Posterior vena cava (tissue), 2 donors: Measurements from ENCODE around the gene LOXL4. TPM values are rescaled to one million over a fixed set of nuclear protein-coding genes. Genes with fewer than 3 reads are reported as not detected.

Experiments used
- DNase-seq: peaks from one replicate; pipeline ENCODE4 v3.0.0-alpha.2; 2020; ENCODE audit warnings: low spot score
- intact Hi-C, 2 donors: fragments of 100-400 bp; cut with DNase I; formaldehyde crosslinking; loops; one replicate each; pipeline versions ENCODE4 v1.14.1 to v1.14.2; 2022 to 2023
- total RNA-seq, 2 donors: library from RNA; stranded (reverse); fragmentation: NEBNext Ultra II Directional; extraction: Animal tissue kit (Norgen Biotek cat#: 25700); gene quantifications; one replicate each; pipeline ENCODE4 v1.2.1, GENCODE V29; 2021
- donor health status: DM: yes; HTN: yes; CAD: no.
- donor health status: DM: yes; HTN: yes; CAD: no.

The LOXL4 gene
- total RNA-seq, 2 donors from 2014 or later, result 7.6 to 10.9 TPM

DNA sequence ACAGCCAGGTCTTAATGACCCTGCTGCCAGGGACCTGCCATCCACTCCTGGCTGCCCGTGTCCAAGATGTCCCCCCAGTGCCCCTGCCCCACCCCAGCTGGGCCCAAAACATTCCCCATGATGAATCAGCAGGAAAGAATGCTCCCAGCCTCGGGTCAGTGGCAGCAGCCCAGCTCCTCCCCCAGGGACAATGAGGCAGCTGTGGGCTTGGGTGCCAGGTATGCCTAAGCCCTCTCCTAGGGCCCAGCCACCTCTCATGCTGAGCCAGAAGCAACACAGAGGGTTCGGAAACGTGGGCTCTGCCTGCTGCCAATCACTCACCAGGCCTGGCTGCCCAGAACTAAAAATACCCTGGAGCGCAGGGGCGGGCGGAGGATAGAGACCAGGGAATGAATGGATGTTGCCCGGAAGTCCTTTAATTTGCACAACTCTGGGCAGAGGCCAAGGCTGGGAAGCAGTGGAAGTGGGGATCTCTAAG, 1.5 kb upstream of the LOXL4 start:
- peak; percentile 93 for DNase-seq
- intact Hi-C loops, result loop anchor here in 1 of 2 donors (10.0 kb wide), 1 partner anchor 45 kb away; no protein-coding TSS in a partner anchor

DNA sequence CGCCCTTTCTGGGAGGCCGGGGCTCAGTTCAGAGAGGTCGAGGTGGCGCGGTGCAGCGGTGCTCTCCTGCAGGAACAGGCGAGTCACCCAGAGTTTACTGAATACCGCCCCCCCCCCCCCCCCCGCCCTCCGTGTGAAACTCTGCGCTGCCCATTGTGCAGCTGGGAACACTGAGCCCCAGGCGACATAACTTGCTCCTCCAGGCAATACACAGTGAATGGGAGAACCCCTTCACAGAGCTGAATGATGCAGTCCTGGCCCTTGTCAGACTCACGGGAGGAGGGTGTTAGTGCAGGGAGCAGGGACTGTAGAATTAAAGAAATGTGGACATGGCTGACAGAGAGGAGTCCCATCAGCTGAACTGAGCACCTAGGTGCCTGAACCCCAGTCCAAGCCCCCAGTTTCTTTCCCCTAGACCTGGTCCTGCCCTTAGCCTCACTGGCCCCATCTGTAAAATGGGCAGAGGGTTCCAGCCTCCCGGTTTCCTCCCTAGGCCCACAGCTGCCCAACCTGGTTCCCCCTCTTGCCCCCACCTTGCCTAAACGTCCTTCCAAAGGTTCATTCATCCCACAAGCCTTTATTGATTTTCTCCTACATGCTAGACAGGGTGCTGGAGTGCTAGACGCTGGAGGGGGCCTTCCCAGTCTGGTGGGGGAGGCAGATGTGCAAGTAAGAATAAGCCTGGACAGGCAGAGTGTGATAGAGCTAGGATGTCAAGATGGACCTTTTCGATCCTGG, 869 bp upstream of the LOXL4 start:
- no peak for DNase-seq

DNA sequence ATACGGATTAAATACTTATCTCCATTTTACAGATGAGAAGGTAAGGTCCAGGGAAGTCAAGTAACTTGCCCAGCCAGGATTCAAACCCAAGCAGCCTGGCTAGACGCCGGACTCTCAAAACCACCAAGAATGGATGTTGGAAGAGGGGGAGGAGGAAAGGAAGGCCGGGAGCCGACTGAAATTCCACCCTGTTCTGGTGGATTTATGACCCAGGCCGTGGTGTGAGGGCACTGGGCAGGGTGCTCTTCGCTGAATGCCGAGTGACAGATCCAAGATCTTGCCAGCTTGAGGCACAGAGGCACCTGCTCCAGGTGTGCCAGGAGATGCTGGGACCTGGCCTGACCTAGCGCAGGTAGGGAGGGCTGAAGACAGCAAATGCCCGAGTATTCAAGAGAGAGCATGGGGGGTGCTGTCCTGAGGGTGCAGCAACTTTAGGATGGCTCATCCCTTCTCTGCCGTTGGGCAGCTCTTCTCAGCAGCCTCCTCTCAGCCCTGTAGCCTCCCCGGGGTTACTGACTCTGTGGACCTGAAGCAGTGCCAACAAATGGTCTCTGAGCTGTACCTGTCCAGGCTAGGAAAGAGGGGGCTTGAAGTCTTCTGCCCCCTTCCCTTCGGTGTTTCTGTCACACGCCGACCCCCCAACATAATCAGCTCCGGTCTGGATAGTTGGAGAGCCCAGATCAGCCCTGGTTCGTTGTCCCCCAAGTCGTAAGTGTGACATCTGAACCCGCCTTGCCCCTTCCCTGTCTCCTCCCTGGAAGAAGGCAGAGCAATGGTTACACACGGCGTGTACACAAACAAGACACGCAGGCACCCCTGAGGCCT, 713 bp downstream of the LOXL4 start:
- intact Hi-C loops, result loop anchor here (1.0 to 10.0 kb wide), 2 partner anchors 41 to 48 kb away; no protein-coding TSS in a partner anchor
- DNase-seq, result no peak

More for the DNA sequence above, 869 bp upstream of the LOXL4 start:
- intact Hi-C loops, result loop anchor here in 1 of 2 donors (10.0 kb wide), 1 partner anchor 46 kb away; no protein-coding TSS in a partner anchor

DNA sequence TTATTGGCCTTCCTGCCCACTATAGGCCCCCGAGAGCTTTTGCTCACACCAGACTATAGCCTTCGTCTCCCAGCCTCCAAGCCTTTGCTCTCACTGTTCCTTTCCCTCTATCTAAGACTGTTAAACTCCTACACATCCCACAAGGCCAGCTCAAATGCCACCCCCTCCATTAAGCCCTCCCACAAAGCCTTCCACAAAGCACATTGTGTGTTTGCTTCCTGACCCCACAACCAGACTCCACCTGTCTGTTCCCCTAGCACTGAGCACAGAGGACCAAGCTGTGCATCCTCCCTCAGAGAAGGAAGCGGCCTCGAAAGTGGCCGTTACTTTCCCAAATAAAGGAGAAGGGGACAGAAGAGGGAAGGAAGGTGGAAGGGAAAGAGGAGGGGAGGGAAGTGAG, 1.3 kb downstream of the LOXL4 start:
- intact Hi-C loops, result loop anchor here (1.0 to 10.0 kb wide), 2 partner anchors 42 to 48 kb away; no protein-coding TSS in a partner anchor
- no peak for DNase-seq

DNA sequence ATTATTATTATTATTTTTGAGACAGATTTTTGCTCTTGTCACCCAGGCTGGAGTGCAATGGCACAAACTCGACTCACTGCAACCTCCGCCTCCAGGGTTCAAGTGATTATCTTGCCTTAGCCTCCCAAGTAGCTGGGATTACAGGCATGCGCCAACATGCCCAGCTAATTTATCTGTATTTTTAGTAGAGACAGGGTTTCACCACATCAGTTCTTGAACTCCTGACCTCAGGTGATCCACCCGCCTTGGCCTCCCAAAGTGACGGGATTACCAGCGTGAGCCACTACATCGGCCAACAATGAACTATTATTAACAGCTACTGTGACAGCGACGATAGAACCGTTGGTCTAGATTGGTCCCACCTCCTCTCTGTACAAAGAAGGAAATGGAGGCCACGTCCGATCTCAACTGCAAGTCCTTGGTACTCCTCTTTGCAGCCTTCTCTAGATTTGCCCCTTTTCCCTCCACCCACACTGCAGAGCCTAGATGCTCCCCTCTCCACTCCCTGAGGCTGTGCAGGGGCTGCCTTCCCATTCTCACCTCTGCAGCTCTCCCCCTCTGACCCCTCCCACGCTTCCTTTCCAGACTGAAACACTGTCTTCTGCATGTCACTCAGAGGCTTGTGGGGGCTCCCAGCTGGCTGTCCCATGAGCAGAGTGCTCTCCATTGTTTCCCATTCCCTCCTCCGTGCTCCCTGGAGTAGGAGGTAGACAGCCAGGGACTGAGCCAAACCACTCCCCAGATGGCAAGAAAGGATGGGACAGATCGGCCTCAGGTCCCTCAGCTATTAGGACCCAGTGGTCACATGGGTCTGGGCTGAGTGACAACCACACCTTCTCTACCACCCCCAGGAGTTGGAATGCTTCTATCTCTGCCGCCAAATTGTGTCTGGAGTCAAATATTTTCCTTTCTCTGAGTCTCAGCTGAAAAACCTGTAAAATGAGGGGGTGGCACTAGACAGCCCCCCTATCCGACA, 2.3 kb downstream of the LOXL4 start:
- intact Hi-C loops, result loop anchor here in 1 of 2 donors (10.0 kb wide), 1 partner anchor 49 kb away; no protein-coding TSS in a partner anchor

DNA sequence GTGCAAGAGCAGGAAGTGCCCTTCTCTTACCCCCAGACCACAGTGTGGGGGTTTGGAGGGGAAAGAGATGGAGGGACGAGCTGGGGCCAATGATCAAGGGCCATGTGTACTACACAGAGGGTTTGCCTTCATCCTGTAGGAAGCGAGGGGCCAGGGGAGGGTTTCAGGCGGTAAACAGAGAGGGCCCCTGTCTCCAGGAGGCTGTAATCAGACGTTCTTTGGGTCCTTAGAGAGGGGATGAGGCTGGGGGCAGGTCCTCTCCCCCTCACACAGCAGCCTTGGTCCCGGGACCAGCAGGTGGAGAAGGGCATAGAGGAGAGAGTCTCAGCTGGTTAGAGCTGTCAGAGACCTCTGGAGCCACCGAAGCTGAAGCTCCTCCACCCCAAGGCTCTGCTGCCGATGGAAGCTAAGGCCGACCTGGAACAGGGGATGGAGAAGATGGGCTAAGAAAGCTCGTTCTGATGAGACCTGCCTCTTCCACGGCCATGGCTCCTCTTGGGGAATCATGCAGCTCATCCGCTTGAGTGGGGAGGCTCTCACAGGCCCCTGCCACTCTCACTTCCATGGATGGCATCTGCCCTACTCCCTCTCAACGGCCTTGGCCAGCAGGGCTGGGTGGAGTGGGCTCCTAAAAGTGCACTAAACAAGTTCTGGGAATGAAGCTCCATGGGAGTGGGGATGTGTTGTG, 3.5 kb downstream of the LOXL4 start:
- DNase-seq, result no peak
- intact Hi-C loops, result loop anchor here in 1 of 2 donors (10.0 kb wide), 1 partner anchor 50 kb away; no protein-coding TSS in a partner anchor

More for the DNA sequence above, 2.3 kb downstream of the LOXL4 start:
- no peak for DNase-seq

DNA sequence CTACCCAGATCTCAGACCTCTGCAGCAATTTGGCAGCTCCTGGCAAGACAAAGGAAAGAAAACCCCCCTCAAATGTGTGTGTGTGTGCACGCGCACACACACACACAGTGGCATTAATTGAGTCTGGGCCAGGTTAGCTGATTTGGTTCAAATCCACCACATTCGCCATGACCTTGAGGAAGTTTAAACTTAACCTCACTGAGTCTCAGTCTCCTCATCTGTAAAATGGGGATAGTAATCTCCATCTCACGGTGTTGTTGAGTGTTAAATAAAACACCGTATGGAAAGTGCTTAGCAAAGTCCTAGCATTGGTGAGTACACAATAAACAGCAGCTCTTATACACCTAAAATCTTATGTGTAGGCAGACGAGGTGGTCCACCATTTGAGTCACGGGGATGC, 4.9 kb downstream of the LOXL4 start:
- intact Hi-C loops, result loop anchor here in 1 of 2 donors (10.0 kb wide), 1 partner anchor 52 kb away; no protein-coding TSS in a partner anchor
- DNase-seq, result no peak

DNA sequence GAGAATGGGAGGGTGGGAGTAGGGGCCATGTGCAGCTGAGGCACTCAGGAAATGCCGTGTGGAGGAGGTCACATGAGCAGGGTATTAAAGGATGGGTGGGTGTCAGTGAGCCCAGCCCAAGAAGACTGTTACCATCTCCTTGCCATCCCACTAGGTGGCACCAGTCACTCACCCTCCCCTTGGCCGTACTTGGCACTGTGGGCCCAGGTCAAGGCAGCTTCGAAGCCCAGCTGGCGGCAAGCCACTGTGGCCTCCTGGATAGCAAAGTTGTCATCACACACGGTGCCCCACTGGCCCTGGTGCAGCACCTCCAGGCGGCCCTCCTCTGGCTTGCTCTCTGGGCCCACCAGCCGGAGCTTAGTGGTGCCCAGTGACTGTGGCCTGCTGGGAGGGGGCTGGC, 5.4 kb downstream of the LOXL4 start:
- no peak for DNase-seq
- intact Hi-C loops, result loop anchor here in 1 of 2 donors (10.0 kb wide), 1 partner anchor 52 kb away; no protein-coding TSS in a partner anchor

DNA sequence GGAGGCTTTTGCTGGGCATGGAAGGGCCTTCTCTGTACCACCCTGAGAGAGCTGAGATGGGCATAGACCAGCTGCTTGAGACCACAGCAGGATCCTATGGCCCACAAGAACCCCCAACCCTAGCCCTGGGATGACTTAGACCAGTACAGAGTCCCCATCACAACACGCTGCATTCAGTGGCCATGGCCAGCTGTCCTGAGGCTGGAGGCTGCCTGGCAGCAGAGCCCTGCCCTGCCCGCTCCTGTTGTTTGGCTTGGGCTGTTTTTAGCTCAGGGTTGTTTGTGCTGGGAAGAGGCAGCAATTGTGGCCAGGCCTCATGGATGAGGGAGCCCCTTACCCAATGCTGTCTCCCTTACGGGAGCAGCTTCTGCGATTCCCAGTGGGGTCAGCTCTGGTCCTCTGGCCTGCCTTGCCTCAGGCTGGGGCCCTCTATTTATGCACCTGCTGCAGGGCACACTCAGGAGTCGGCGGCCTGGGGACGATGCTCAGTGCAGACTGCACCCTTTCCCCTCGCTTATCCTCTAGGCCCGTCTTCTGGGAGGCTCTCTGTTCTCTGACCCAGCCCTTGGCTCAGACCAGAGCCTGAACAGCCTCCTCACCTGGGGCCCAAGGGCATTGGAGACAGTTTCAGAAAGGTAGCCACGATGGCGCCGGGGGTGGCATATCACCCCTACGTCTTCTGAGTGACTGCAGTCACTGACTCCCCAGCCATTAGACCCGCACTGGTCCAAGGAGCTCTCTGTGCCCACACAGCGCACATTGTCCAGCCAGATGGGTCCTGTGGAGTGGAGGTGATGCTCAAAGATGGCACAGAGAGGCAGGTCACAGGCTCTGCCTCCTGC, 6.3 kb downstream of the LOXL4 start:
- intact Hi-C loops, result loop anchor here in 1 of 2 donors (10.0 kb wide), 1 partner anchor 53 kb away; no protein-coding TSS in a partner anchor
- DNase-seq, result no peak

DNA sequence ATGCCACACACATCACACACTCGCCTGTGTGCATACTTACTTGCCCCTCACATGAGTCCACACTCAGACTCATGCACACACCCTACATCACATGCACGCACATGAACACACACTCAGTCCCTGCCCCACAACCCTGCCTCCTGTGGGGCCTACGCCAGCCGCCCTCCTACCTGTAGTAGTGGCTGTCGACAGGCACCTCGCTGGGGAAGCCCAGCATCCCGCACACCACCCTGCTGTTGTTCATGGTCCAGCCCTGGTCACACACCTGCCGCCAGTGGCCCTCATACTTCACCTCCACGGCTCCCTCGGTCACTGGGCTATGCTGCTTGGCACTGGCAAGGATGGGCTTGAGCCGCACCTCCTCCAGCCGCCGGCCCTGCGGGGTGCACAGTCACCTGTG, 7.2 kb downstream of the LOXL4 start:
- DNase-seq, result no peak
- intact Hi-C loops, result loop anchor here in 1 of 2 donors (10.0 kb wide), 1 partner anchor 54 kb away; no protein-coding TSS in a partner anchor

DNA sequence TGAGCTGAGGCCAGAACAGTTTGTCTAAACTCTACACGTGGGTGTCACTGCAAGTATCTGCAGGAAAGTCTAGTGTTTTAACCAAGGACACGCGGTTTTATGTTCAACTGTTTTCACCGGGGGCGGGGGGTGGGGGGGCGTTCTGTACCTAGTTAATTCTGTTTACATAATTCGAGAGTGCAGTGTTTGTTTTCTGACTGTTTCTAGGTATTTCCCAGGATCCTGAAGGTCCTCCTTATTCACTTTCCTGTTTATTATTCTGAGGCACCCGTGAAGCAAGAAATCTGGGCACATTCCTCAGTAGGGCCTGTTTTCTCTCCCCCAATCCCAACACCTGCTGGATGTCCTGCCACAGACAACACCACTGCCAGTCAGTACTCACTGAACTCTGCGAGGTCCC, 7.6 kb downstream of the LOXL4 start:
- intact Hi-C loops, result loop anchor here in 1 of 2 donors (10.0 kb wide), 1 partner anchor 54 kb away; no protein-coding TSS in a partner anchor
- DNase-seq, result no peak

DNA sequence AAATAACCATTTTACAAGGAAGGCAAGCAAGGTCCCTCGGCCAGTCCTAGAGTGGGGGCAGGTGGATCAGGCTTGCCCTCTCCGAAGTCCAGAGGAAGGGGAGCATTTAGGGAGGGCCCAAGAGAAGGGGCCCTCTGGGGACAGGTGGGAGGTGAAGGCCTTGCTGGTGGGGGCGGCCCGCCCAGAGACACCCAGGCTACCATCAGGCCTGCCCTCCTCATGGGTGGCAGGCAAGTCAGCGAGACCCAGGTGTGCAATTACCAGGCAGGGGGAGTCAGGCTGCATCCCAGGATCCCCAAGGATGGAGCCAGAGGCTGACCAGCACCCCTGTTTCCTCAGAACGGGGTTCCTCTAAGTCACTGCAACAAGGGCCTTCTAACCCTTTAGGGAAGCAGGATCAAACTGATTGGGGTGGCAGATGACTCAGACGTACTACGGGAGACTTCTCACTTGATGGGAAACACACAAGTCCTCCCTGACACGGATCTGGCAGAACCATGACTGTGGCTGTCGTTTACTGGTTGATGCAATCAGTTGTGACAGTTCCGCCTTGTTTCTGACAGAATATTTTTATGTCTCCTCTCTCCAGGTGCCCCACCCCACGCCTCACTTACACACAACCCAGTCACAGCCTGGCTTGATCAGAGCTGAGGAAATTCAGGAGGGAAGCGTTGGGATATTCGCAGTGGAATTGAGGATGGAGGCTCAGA, 8.2 kb downstream of the LOXL4 start:
- no peak for DNase-seq
- intact Hi-C loops, result loop anchor here in 1 of 2 donors (10.0 kb wide), 1 partner anchor 55 kb away; no protein-coding TSS in a partner anchor

DNA sequence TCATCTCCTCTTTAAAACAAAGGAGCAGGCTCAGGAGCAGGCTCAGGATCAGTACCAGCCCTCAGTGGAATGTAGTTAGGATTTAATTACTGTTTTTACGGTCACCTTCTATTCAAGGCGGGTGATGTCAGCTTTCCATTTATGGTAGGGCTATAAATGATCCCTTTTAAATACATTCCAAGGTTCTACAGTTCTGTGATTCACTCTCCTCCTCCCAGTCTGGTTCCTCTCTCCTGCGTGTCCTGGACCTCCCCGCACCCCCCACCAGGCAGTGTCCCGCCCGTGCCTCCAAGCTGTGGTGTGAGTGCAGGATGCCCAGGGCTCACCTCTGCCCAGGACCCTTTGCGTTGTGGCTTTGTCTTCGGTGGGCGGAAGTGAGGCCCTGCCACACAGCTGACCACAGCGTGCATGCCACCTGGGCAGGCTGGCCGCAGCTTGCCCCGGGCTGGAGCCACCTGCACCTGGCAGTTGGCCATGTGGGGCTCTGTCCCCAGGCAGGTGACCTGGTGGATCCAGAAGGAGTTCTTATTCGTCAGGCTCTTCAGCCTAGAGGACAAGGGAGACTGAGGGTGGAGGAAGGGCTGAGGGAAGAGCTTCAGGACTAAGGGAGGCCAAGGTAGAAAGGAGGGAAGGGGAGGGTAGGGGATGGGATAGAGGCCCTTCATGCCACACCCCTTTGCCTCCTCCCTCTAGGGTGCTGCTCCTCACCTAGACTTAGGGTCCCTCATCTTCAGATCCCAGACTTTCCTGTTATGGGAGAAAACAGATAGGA, 9.1 kb downstream of the LOXL4 start:
- DNase-seq, result no peak

DNA sequence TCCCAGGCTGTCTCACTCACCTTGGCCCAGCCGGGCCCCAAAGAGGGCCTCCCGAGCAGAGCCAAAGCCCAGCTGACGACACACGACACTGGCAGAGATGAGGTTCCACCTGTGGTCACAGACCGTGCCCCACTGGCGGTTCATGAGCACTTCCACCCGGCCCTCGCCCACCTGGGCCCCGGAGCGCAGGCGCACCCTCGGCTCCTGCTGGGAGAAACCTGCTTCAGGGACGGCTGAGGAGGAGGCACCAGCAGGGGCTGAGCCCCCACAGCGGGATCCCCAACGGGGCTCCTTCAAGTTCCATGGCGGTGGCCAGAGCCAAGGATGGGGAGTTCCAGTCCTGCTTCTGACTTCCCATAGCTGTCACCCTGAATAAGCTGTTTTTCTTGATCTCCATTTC, 10.0 kb downstream of the LOXL4 start:
- intact Hi-C loops, result no loop called here
- no peak for DNase-seq

More for the DNA sequence above, 9.1 kb downstream of the LOXL4 start:
- intact Hi-C loops, result no loop called here

DNA sequence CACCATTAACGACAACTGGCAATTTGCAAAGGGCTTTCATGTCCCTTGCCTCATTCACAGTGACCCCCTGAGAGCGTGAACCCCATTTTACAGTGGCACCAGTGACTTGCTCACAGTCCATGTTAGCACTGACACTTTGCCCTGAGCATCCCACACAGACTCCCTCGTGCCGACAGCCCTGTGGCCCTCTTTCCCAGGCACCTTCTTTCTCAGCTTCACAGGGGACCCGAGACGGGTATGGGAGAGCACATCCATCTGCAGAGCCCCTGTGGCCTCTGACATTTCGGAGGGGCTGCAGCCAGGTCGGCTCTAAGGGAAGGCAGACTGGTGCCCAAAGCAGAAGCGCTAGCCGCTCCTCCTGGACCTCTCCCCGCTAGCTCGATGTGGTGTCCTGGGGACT, 10.8 kb downstream of the LOXL4 start:
- DNase-seq, result no peak
- intact Hi-C loops, result no loop called here

DNA sequence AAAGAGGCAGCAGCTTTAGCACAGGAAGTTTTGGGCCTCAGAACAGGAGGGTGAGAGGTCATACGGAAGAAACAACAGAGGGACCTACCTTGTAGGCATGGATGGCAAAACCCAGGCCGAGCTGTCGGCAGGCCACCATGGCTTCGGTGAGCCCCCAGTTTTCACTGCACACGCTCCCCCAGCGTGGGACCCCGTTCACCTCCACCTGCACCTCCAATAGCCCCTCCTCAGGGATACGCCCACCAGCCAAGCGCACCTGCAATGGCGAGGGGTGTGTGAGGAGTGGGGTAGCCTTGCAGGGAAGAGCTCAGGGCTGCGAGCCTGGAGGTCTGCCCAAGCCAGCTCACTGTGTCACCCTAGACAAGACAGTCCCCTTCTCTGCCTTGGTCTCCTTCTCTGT, 11.3 kb downstream of the LOXL4 start:
- DNase-seq, result no peak
- intact Hi-C loops, result no loop called here
